ENCODE results near the gene WFDC12. TPM values are rescaled to one million over a fixed set of nuclear protein-coding genes. Genes with fewer than 3 reads are reported as not detected.

Gene WFDC12
- total and polyA plus RNA-seq, 2 donors (not counting 3 experiments of a cell fraction or from before 2014, with no cell fraction given): not detected

DNA sequence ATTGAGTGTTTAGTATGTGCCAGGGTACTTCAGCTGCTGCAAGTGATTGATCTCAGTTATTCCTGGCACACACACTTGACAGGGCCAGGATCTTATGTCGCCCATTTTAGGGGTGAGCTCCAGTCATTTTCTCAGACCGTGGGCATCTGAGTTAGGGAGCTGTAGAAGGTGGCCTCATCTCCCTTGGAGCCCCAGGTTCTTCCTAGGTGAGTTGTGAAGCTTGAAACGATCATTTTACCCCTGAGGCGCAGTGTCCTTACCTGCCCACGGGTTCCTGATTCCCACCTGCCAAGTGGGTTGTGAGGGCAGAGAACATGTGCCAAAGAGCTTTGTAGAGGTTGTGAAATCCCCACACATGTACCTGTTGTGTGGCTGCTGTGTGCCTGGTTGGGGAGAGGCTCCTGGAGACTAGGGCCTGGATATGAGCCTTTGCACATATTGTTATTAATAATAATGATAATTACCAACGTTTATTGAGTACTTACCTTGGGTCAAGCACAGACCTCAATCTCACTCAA lies 22.9 kb downstream of the WFDC12 start:
- H3K27ac ChIP-seq (ENCODE audit: insufficient read depth, low read depth, low read length): no peak overlapping the region
- no peaks in the 10 kb centered on the region for H3K9me3 ChIP-seq (replicated peaks; ENCODE audit: control insufficient read depth, insufficient read depth, low read length)
- H3K4me1 ChIP-seq (ENCODE audit: control insufficient read depth, extremely low read depth, insufficient read depth, low read length): peaks cover 3% of the 10 kb centered on the region
- H3K9me1 ChIP-seq (replicated peaks; ENCODE audit: control insufficient read depth, extremely low read depth, insufficient read depth, low read length): no peaks in the 10 kb centered on the region
- DNase-seq (ENCODE audit: low read depth, low spot score) (no peak), FAIRE-seq (no peak)
- peak overlapping the region; percentile 19 for H3K4me2 ChIP-seq (ENCODE audit: insufficient read depth, low read length)
- ChIA-PET CTCF (interaction anchor here (1.5 to 12.2 kb wide), 5 partner anchors 8 to 670 kb away, joined by 3 to 411 read pairs (median 132); no protein-coding TSS in a partner anchor), POLR2A (no interaction called here)
- H3K79me2 ChIP-seq (ENCODE audit: control insufficient read depth, insufficient read depth, low read length): no peaks in the 10 kb centered on the region
- H3K9ac ChIP-seq (replicated peaks; ENCODE audit: extremely low read depth, insufficient read depth, low read length): no peak overlapping the region
- no TSS peak for BruUV-seq (replicated peaks)
- no peak overlapping the region for H3K4me3 ChIP-seq (replicated peaks in 1 of 3; ENCODE audit: insufficient read depth in 1 of 3, low read depth in 1 of 3, low read length in 3 of 3)
- H2AFZ ChIP-seq (ENCODE audit: low read depth, low read length): peak overlapping the region; percentile 37
- TF ChIP-seq JUN (IDR thresholded peaks at IDR 0.05; ENCODE audit: borderline replicate concordance, insufficient read depth, insufficient read length, low read depth) (no peak), POLR2AphosphoS5 (IDR thresholded peaks at IDR 0.05; ENCODE audit: insufficient read depth, low read depth, low read length) (no peak), EZH2 (IDR thresholded peaks at IDR 0.05; ENCODE audit: borderline replicate concordance, low read depth, low read length, severe bottlenecking) (no peak), POLR2A (IDR thresholded peaks at IDR 0.05; ENCODE audit: low read depth, low read length) (no peak), FOS (IDR thresholded peaks at IDR 0.05; ENCODE audit: borderline replicate concordance, insufficient read depth, low read length) (no peak), GATA2 (IDR thresholded peaks at IDR 0.05; ENCODE audit: insufficient read depth, insufficient read length, low read depth, low read length) (no peak), MYC (IDR thresholded peaks at IDR 0.05; ENCODE audit: low read depth, low read length) (no peak)
- TF ChIP-seq, protein P1, sequence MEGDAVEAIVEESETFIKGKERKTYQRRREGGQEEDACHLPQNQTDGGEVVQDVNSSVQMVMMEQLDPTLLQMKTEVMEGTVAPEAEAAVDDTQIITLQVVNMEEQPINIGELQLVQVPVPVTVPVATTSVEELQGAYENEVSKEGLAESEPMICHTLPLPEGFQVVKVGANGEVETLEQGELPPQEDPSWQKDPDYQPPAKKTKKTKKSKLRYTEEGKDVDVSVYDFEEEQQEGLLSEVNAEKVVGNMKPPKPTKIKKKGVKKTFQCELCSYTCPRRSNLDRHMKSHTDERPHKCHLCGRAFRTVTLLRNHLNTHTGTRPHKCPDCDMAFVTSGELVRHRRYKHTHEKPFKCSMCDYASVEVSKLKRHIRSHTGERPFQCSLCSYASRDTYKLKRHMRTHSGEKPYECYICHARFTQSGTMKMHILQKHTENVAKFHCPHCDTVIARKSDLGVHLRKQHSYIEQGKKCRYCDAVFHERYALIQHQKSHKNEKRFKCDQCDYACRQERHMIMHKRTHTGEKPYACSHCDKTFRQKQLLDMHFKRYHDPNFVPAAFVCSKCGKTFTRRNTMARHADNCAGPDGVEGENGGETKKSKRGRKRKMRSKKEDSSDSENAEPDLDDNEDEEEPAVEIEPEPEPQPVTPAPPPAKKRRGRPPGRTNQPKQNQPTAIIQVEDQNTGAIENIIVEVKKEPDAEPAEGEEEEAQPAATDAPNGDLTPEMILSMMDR (IDR thresholded peaks at IDR 0.05; ENCODE audit: extremely low read depth in 1 of 2, insufficient read depth in 1 of 2, low read depth in 1 of 2, low read length in 2 of 2): no peak
- TF ChIP-seq, protein P2, sequence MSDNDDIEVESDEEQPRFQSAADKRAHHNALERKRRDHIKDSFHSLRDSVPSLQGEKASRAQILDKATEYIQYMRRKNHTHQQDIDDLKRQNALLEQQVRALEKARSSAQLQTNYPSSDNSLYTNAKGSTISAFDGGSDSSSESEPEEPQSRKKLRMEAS (IDR thresholded peaks at IDR 0.05; ENCODE audit: insufficient read depth, insufficient read length): no peak
- intact Hi-C loops (cut with micrococcal nuclease): no loop called here
- peaks cover 21 to 29% of the 10 kb centered on the region in 2 experiments for H3K27me3 ChIP-seq (ENCODE audit: control insufficient read depth in 2 of 2, insufficient read depth in 2 of 2, low read length in 2 of 2)
- no peaks in the 10 kb centered on the region for H4K20me1 ChIP-seq (replicated peaks; ENCODE audit: control insufficient read depth, extremely low read depth, insufficient read depth, low read length)
- dilution Hi-C loops (cut with MboI; ENCODE audit: extremely low pct_ligation_motif_present, low sequenced_read_pairs): no loop called here
- H3K36me3 ChIP-seq (ENCODE audit: control insufficient read depth in 2 of 2, extremely low read depth in 1 of 2, insufficient read depth in 2 of 2, low read length in 2 of 2): no peaks in the 10 kb centered on the region

Data from endothelial cell of umbilical vein (primary cell).